Tibial artery (tissue), 4 donors: Measurements from ENCODE around the gene GNB1L.

ENCODE experiments used
- DNase-seq, 2 donors: peaks; one replicate each; pipeline ENCODE4 v3.0.0-alpha.2; 2019
- H3K27ac ChIP-seq, 2 donors: fragments of 200-600 bp; sonication (generic) in 1 of 2; 1 replicate in 1 of 2; 2 replicates in 1 of 2; pipeline ENCODE4 v1.5.1; 2018 to 2019; ENCODE audit warnings: mild to moderate bottlenecking in 1 of 2
- H3K27me3 ChIP-seq, 2 donors: fragments of 200-600 bp; sonication (generic) in 1 of 2; one replicate each; pipeline versions ENCODE4 v1.5.1 to v1.6.0; 2016 to 2019
- H3K36me3 ChIP-seq, 3 donors: fragments of 200-600 bp; sonication (generic) in 2 of 3; one replicate each; pipeline ENCODE4 v1.5.1; 2016 to 2019; ENCODE audit warnings: mild to moderate bottlenecking in 2 of 3
- H3K4me1 ChIP-seq, 4 donors: fragments of 200-600 bp; sonication (generic) in 2 of 4; 1 replicate in 3 of 4; 2 replicates in 1 of 4; pipeline ENCODE4 v1.5.1; 2016 to 2019
- H3K4me3 ChIP-seq, 2 donors: fragments of 200-600 bp; sonication (generic) in 1 of 2; 1 replicate in 1 of 2; 2 replicates in 1 of 2; pipeline ENCODE4 v1.5.1; 2018 to 2019; ENCODE audit warnings: mild to moderate bottlenecking in 2 of 2
- H3K9me3 ChIP-seq, 3 donors: fragments of 200-600 bp; sonication (generic) in 1 of 3; one replicate each; pipeline ENCODE4 v1.5.1; 2016 to 2019
- intact Hi-C: fragments of 100-400 bp; cut with DNase I; formaldehyde crosslinking; loops from one replicate; pipeline ENCODE4 v1.15.0; 2023; ENCODE audit warnings: low total_unique reads
- TF ChIP-seq, protein P1 (sequence below), 2 experiments: fragments of 200-600 bp in 1 of 2; fragments of 450-650 bp in 1 of 2; IDR thresholded peaks; one replicate each; pipeline ENCODE4 v1.5.1; 2017 to 2019; ENCODE audit warnings: antibody characterized with exemption in 2 of 2, mild to moderate bottlenecking in 1 of 2, moderate library complexity in 1 of 2

Gene GNB1L

DNA sequence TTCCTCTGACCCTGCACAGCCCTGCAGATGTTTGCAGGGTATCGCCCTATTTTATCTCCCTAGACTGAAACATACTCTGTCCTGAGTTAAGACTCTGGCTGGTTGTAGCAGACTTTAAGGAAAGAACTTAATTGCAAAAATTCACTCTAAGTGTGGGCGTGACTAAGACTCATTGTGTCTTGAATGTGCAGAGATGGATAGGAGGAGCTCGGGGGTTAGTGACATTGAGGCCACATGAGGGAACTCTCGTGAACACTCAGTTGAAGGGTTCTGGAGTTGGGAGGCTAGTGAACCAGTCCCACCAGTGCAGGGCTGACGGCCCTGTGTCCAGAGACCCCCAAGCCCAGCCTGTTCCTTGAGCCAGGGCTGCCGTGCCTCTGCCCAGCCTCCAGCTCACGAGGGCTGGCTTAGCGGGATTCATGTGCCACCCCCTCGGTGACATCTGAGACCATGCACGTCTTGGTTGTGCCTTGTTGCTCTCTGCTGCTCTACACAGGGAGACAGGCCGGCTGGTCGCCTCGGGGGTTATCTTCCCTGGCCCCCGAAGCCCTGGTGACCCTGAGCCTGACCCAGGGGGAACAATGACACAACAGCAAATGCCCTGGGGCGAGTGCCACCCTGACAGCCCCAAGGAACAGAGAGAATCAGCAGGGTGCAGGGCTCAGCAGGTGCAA is 105.5 kb downstream of the GNB1L start:
- H3K4me1 ChIP-seq: no peaks in the 10 kb centered on the region
- intact Hi-C loops: no loop called here
- DNase-seq: no peak

DNA sequence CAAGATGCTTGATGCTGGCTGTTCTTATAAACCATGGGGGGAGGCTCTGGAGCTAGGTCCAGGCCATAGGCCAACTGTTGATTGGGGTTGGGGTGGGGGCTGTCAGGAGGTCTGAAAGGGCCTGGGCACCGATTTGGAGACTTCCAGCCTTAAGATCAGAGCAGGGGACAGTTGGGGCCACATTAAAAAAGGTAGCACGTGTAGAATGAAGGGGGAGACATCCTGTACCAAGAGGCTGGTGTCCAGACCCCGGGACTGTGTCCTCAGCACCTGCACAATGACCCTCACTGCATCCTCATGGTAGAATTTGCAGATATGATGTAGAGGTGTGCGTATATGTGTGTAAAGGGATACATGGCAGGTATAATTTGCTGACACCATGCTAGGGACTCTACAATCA is 106.5 kb downstream of the GNB1L start:
- intact Hi-C loops: no loop called here
- Histone ChIP-seq H3K4me3 (no peak overlapping the region), H3K4me1 (no peaks in the 10 kb centered on the region), H3K36me3 (no peaks in the 10 kb centered on the region), H3K9me3 (no peaks in the 10 kb centered on the region), H3K27me3 (peaks cover 0 to 38% of the 10 kb centered on the region in 2 donors), H3K27ac (no peak overlapping the region)
- TF ChIP-seq, protein P1, sequence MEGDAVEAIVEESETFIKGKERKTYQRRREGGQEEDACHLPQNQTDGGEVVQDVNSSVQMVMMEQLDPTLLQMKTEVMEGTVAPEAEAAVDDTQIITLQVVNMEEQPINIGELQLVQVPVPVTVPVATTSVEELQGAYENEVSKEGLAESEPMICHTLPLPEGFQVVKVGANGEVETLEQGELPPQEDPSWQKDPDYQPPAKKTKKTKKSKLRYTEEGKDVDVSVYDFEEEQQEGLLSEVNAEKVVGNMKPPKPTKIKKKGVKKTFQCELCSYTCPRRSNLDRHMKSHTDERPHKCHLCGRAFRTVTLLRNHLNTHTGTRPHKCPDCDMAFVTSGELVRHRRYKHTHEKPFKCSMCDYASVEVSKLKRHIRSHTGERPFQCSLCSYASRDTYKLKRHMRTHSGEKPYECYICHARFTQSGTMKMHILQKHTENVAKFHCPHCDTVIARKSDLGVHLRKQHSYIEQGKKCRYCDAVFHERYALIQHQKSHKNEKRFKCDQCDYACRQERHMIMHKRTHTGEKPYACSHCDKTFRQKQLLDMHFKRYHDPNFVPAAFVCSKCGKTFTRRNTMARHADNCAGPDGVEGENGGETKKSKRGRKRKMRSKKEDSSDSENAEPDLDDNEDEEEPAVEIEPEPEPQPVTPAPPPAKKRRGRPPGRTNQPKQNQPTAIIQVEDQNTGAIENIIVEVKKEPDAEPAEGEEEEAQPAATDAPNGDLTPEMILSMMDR (IDR thresholded peaks at IDR 0.05): no peak
- no peak for DNase-seq

More for the DNA sequence above, 105.5 kb downstream of the GNB1L start:
- Histone ChIP-seq H3K4me3 (no peak overlapping the region), H3K36me3 (no peaks in the 10 kb centered on the region), H3K27me3 (peaks cover 0 to 46% of the 10 kb centered on the region in 2 donors), H3K27ac (no peak overlapping the region), H3K9me3 (no peaks in the 10 kb centered on the region)
- TF ChIP-seq, protein P1 (IDR thresholded peaks at IDR 0.05): no peak

DNA sequence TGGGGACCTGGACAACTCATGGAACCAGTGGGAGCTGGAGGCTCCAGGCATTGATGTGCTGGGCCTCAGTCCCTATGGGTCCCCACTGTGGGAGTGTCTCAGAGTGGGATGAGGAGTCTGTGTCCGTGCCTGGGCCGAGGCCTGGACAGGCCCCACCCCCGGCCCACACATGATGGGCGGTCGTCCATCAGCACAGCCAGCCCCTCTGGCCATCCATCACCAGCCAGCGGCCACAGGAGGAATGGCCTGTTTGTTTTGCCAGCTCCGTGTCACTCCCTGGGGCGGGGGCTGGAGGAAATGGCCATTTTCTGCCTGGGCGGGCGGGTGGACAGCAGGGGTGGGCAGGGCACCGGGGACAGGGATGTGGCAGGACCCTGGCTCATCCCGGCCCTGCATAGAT is 107.1 kb downstream of the GNB1L start:
- Histone ChIP-seq H3K27ac (no peak overlapping the region), H3K4me3 (no peak overlapping the region), H3K9me3 (no peaks in the 10 kb centered on the region), H3K36me3 (no peaks in the 10 kb centered on the region), H3K27me3 (peaks cover 0 to 32% of the 10 kb centered on the region in 2 donors), H3K4me1 (no peaks in the 10 kb centered on the region)
- TF ChIP-seq, protein P1 (IDR thresholded peaks at IDR 0.05): no peak
- intact Hi-C loops: no loop called here
- no peak for DNase-seq

DNA sequence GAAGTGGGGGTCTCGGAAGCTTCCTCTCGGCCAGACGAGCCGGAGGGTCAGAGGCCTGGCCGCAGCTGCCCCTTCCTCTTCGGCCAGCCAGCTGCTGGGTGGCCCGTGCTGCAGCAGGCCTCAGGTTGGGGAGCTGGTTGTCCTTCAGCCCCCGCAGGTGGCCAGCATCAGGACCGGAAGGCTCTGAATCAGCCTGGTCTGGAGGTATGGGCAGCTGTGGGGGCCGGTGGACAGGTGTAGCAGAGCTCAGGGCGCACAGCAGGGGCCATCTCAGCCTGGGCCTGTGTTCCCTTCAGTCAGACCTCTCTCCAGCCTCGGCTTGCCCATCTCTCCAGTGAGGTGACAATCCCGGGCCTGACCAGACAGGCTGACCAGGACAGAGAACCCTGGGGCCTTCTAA is 107.9 kb downstream of the GNB1L start:
- no peak for DNase-seq
- TF ChIP-seq, protein P1 (IDR thresholded peaks at IDR 0.05): no peak
- intact Hi-C loops: no loop called here
- Histone ChIP-seq H3K27me3 (peaks cover 0 to 26% of the 10 kb centered on the region in 2 donors), H3K4me3 (no peak overlapping the region), H3K27ac (no peak overlapping the region), H3K4me1 (no peaks in the 10 kb centered on the region), H3K36me3 (no peaks in the 10 kb centered on the region), H3K9me3 (no peaks in the 10 kb centered on the region)

DNA sequence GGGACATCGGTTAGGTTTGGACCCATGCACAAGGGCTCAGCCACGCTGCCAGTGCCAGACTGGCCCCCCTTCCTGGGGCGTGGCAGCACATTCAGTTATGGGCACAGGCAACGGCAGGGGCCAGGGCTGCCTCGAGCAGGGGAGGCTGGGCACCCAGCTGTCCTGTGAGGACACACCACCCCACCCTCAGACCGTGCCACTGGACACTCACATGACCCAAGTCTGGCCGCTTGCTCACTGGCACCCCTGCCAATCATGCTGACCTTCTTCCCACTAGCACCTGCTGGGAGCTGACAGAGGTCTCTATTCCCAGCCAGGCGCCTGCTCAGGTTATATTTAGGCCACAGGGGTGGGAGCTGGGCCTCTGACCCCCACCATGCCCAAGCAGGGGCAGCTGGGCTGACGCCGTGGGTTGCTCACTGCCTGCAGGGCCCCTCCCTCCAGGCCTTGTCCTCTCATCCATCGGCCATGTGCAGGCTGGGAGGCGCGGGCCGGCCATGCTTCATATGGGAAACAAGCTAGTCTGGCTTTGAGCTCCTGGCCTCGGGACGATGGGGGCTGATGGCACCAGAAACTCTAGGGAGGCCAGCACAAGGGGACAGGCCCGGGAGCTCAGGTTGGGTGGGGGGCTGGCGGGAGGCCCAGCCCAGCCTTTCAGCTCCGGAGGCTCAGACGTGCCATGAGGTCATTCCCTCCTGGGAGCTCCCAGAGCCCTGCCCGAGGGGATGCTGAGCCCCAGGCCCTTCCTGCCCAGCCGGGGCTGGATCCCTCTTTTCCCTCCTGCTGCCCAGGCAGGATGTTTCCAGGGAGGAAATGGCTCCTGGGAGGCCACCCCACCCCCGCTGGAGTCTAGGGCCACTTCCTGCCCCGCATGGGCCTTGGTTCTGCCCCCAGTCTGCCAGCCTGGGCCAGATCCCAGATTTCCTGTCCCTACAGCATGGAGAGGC is 109.2 kb downstream of the GNB1L start:
- no peaks in the 10 kb centered on the region for H3K9me3 ChIP-seq
- DNase-seq: no peak
- no peaks in the 10 kb centered on the region for H3K36me3 ChIP-seq
- peaks cover 0 to 15% of the 10 kb centered on the region in 2 donors for H3K27me3 ChIP-seq
- intact Hi-C loops: no loop called here
- no peak overlapping the region for H3K4me3 ChIP-seq
- no peaks in the 10 kb centered on the region for H3K4me1 ChIP-seq
- no peak overlapping the region for H3K27ac ChIP-seq
- TF ChIP-seq, protein P1 (IDR thresholded peaks at IDR 0.05): no peak
